HepG2 (cell line): ENCODE measurements around the gene PSMC5. TPM values are rescaled to one million over a fixed set of nuclear protein-coding genes. Genes with fewer than 3 reads are reported as not detected.
A peak's percentile ranks its signal among the peaks of the same experiment; 100 is the strongest.

Source experiments
- FOXA3 ChIP-seq: IDR thresholded peaks from 2 replicates; pipeline ENCODE4 v1.6.1; 2016; ENCODE audit warnings: missing genetic modification reagents, missing compliant biosample characterization
- HMGA1 ChIP-seq: sonication (generic); formaldehyde crosslinking; conservative IDR thresholded peaks from 2 replicates; pipeline ENCODE4 v1.4.0; 2020; ENCODE audit warnings: missing genetic modification reagents
- JARID2 ChIP-seq: sonication (generic); formaldehyde crosslinking; IDR thresholded peaks from 2 replicates; pipeline ENCODE4 v1.8.1; 2023; ENCODE audit warnings: missing genetic modification reagents, inconsistent platforms; ENCODE audit not compliant: insufficient replicate concordance
- NR1H2 ChIP-seq: sonication (generic); formaldehyde crosslinking; IDR thresholded peaks from 2 replicates; pipeline ENCODE4 v1.8.1; 2022; ENCODE audit warnings: low read depth, missing genetic modification reagents, borderline replicate concordance
- PHF5A ChIP-seq: IDR thresholded peaks from one replicate; pipeline ENCODE4 v1.6.1; 2018; ENCODE audit warnings: low read depth, missing genetic modification reagents; ENCODE audit not compliant: unreplicated experiment
- RARG ChIP-seq: sonication (generic); formaldehyde crosslinking; IDR thresholded peaks from 2 replicates; pipeline ENCODE4 v1.4.0; 2020; ENCODE audit warnings: low read depth, mild to moderate bottlenecking, missing genetic modification reagents
- SP4 ChIP-seq: sonication (generic); formaldehyde crosslinking; IDR thresholded peaks from 2 replicates; pipeline ENCODE4 v1.8.1; 2023; ENCODE audit warnings: mild to moderate bottlenecking, missing genetic modification reagents
- TAF15 ChIP-seq: fragments of 200-400 bp; formaldehyde crosslinking; IDR thresholded peaks from one replicate; pipeline ENCODE4 v1.6.1; 2018; ENCODE audit warnings: mild to moderate bottlenecking, low read depth, low read length; ENCODE audit not compliant: poor library complexity, severe bottlenecking
- TCF7 ChIP-seq: sonication (generic); IDR thresholded peaks from 2 replicates; pipeline ENCODE4 v1.6.1; 2016; ENCODE audit warnings: antibody characterized with exemption, low read depth
- ZFP37 ChIP-seq: sonication (generic); formaldehyde crosslinking; IDR thresholded peaks from 2 replicates; pipeline ENCODE4 v1.4.0; 2020; ENCODE audit warnings: missing genetic modification reagents, borderline replicate concordance
- ZKSCAN1 ChIP-seq: fragments of 150-350 bp; IDR thresholded peaks from 2 replicates; pipeline ENCODE4 v1.6.1; 2014; ENCODE audit warnings: low read length
- ZNF143 ChIP-seq: sonication (generic); formaldehyde crosslinking; IDR thresholded peaks from 2 replicates; pipeline ENCODE4 v1.4.0; 2020; ENCODE audit warnings: missing genetic modification reagents
- ZNF263 ChIP-seq: sonication (generic); formaldehyde crosslinking; IDR thresholded peaks from 2 replicates; pipeline ENCODE4 v1.4.0; 2020; ENCODE audit warnings: missing genetic modification reagents
- ZNF33A ChIP-seq: sonication (generic); formaldehyde crosslinking; IDR thresholded peaks from 2 replicates; pipeline ENCODE4 v1.5.1; 2020; ENCODE audit warnings: missing genetic modification reagents, mild to moderate bottlenecking, moderate library complexity, borderline replicate concordance
- ZNF382 ChIP-seq: sonication (generic); formaldehyde crosslinking; IDR thresholded peaks from 2 replicates; pipeline ENCODE4 v1.5.0; 2020; ENCODE audit warnings: missing genetic modification reagents, mild to moderate bottlenecking, borderline replicate concordance
- ZNF556 ChIP-seq: sonication (generic); formaldehyde crosslinking; IDR thresholded peaks from 2 replicates; pipeline ENCODE4 v1.4.0; 2020; ENCODE audit warnings: mild to moderate bottlenecking, missing genetic modification reagents, borderline replicate concordance
- ZNF777 ChIP-seq: sonication (generic); formaldehyde crosslinking; IDR thresholded peaks from 2 replicates; pipeline ENCODE4 v1.4.0; 2020; ENCODE audit warnings: missing genetic modification reagents
- polyA plus RNA-seq, 8 experiments: library from polyadenylated mRNA; depleted of rRNA in 3 of 8; stranded (reverse) in 7 of 8; unstranded in 1 of 8; fragments of >200 nt; fragmentation: Illumina TruSeq in 4 of 8; extraction: Trizol in 4 of 8; gene quantifications; 2 replicates each; pipeline versions ENCODE4 v1.2.1 to v1.2.3, GENCODE V29; 2011 to 2016; ENCODE audit warnings: low read depth in 4 of 8, missing spikeins in 1 of 8, mixed read lengths in 1 of 8; ENCODE audit not compliant: insufficient read depth in 1 of 8
- total RNA-seq, 5 experiments: library from RNA; depleted of rRNA; stranded (reverse); fragments of >200 nt; fragmentation: Illumina TruSeq; extraction: Trizol; gene quantifications; 2 replicates each; pipeline ENCODE4 v1.2.3, GENCODE V29; 2016; ENCODE audit warnings: low read depth in 1 of 5
- TF ChIP-seq, protein P1 (sequence below): sonication (generic); formaldehyde crosslinking; IDR thresholded peaks from 2 replicates; pipeline ENCODE4 v1.4.0; 2020; ENCODE audit warnings: missing genetic modification reagents
- TF ChIP-seq, protein P2 (sequence below): IDR thresholded peaks from 2 replicates; pipeline ENCODE4 v1.6.1; 2016; ENCODE audit warnings: low read depth, control low read depth

PSMC5 gene
- total and polyA plus RNA-seq, 2 of the 13 experiments (the other 11 are each of a cell fraction or from before 2014, with no cell fraction given) = 35.3 to 128 TPM

DNA sequence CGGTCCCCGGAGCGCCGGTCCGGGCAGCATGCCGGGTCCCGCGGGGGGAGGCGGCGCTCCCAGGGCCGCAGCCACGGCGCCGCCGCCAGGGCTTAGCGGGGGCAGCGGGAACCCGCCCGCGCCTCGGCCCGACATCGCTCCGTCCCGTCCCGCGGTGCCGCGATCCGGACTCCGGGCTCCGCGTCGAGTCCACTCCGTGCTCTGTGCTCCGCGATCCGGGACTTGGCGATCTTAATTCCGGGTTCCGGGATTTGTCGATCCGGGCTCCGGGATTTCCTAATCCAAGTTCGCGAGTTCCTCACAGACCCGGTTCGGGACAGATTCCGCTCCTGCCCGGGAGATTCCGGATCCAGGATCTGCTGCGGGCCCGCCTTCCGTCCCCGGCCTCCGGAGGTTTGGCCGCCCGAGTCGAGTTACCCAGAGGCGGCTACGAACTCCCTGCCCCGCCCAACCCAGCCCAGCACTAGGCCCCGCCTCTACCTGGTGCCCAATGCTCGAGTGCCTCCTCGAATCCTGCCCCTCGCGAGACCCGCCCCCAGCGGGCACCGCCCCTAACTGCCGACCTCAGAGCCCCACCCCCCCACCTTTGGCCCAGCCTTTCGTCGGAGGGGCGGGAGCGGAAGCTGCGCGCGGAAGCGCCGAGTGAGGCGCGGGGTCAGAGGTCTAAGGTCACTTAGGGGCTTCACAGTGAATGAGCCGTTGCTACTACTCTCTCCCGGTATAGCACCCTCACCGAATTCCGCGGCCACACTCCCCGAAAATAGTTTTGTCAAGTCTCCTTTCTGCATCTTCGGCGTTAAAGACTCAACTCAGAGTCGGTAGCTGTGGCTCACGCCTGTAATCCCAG lies 15.5 kb downstream of the PSMC5 start, which contains the start of gene SMARCD2 (continued):
- TF ChIP-seq ZNF263 = peak; percentile 62; the same call in 1 of the 2 replicates
- TF ChIP-seq FOXA3 (CRISPR knock-in tag) = peak; percentile 80
- TF ChIP-seq TAF15 = peak; percentile 87
- peak; percentile 96 for TF ChIP-seq ZFP37 (CRISPR knock-in tag)
- TF ChIP-seq, protein P1, sequence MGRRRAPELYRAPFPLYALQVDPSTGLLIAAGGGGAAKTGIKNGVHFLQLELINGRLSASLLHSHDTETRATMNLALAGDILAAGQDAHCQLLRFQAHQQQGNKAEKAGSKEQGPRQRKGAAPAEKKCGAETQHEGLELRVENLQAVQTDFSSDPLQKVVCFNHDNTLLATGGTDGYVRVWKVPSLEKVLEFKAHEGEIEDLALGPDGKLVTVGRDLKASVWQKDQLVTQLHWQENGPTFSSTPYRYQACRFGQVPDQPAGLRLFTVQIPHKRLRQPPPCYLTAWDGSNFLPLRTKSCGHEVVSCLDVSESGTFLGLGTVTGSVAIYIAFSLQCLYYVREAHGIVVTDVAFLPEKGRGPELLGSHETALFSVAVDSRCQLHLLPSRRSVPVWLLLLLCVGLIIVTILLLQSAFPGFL (CRISPR knock-in tag) = peak; percentile 49; the same call in 1 of the 2 replicates
- TF ChIP-seq HMGA1 = no peak
- no peak for TF ChIP-seq RARG (CRISPR knock-in tag)
- TF ChIP-seq ZKSCAN1 = peak; percentile 73
- peak; percentile 89; the same call in 1 of the 2 replicates for TF ChIP-seq ZNF556 (CRISPR knock-in tag)
- peak; percentile 77 for TF ChIP-seq ZNF777
- TF ChIP-seq TCF7 = no peak
- peak; percentile 91; the same call in 1 of the 2 replicates for TF ChIP-seq NR1H2
- TF ChIP-seq, protein P2, sequence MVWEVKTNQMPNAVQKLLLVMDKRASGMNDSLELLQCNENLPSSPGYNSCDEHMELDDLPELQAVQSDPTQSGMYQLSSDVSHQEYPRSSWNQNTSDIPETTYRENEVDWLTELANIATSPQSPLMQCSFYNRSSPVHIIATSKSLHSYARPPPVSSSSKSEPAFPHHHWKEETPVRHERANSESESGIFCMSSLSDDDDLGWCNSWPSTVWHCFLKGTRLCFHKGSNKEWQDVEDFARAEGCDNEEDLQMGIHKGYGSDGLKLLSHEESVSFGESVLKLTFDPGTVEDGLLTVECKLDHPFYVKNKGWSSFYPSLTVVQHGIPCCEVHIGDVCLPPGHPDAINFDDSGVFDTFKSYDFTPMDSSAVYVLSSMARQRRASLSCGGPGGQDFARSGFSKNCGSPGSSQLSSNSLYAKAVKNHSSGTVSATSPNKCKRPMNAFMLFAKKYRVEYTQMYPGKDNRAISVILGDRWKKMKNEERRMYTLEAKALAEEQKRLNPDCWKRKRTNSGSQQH = peak; percentile 57
- TF ChIP-seq SP4 (CRISPR knock-in tag) = peak; percentile 97
- peak; percentile 70 for TF ChIP-seq ZNF143 (CRISPR knock-in tag)
- TF ChIP-seq JARID2 = peak; percentile 95
- peak; percentile 99 for TF ChIP-seq PHF5A
- TF ChIP-seq ZNF382 (CRISPR knock-in tag) = no peak
- no peak for TF ChIP-seq ZNF33A
